ENCODE data around the gene CACNA2D1.
"Not testable (repeated sequence)": the region's sequence is repeated elsewhere in the genome, so short reads cannot be mapped to it uniquely, and the experiment has no call there.

Gene CACNA2D1

DNA sequence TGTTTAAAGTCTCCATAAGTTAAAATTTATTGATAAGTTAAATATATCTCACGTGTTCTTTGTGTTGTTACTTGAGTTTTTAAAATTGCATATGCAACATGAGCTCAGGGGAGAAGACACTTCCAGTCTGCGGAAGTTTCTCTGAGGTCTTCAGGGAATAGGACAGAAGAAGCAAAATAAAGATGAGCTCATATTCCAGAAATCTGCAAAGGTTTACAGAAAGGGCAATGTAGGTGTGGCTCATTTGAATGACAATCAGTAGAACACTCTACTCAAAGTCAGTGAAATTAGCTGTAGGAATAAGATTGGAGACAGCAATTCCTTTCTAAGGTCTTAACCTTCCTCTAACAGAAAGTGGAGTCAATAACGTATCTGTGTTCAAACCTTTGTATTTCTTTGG, 53.7 kb downstream of the CACNA2D1 start:
- H3K4me3 ChIP-seq (ENCODE audit: low read depth, low read length), result no peak overlapping the region
- DNase-seq (ENCODE audit: low read depth, low spot score), result no peak
- in situ Hi-C loops (cut with HindIII; ENCODE audit: low sequenced_read_pairs), result no loop called here
- TF ChIP-seq, protein P1, sequence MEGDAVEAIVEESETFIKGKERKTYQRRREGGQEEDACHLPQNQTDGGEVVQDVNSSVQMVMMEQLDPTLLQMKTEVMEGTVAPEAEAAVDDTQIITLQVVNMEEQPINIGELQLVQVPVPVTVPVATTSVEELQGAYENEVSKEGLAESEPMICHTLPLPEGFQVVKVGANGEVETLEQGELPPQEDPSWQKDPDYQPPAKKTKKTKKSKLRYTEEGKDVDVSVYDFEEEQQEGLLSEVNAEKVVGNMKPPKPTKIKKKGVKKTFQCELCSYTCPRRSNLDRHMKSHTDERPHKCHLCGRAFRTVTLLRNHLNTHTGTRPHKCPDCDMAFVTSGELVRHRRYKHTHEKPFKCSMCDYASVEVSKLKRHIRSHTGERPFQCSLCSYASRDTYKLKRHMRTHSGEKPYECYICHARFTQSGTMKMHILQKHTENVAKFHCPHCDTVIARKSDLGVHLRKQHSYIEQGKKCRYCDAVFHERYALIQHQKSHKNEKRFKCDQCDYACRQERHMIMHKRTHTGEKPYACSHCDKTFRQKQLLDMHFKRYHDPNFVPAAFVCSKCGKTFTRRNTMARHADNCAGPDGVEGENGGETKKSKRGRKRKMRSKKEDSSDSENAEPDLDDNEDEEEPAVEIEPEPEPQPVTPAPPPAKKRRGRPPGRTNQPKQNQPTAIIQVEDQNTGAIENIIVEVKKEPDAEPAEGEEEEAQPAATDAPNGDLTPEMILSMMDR (IDR thresholded peaks at IDR 0.05; ENCODE audit: low read depth, low read length), result no peak

DNA sequence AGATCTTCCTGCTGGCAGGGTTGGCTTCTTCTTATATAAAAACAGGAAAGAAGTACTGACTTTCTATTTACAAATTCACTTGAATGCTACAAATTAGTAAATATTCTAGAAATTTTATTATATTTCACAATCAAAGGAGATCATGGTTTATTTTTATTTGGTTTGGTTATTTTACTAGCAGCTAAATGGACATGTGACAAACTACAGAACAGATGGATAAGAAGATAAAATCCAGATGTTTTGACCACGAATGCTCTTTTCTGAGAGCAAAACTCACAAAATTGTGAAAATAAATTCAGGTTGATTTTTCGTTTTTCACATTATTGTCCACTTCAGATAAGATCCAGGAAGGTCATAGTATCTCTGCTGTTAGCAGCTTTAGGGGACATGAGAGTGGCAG, 55.4 kb downstream of the CACNA2D1 start:
- in situ Hi-C loops (cut with HindIII; ENCODE audit: low sequenced_read_pairs), result no loop called here
- DNase-seq (ENCODE audit: low read depth, low spot score), result no peak
- TF ChIP-seq, protein P1 (IDR thresholded peaks at IDR 0.05; ENCODE audit: low read depth, low read length), result no peak
- no peak overlapping the region for H3K4me3 ChIP-seq (ENCODE audit: low read depth, low read length)

DNA sequence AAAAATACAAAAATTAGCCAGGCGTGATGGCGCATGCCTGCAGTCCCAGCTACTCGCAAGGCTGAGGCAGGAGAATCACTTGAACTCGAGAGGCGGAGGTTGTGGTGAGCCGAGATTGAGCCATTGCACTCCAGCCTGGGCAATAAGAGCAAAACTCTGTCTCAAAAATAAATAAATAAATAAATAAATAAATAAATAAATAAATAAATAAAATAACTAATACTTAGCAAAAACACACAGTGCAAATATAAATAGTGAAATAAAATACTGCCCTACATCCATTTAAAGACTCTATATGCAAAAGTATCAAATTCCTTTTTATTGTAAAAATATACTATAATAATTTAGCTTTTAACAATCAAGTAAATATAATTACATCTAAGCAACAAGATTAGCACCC, 57.0 kb downstream of the CACNA2D1 start:
- DNase-seq (ENCODE audit: low read depth, low spot score); H3K4me3 ChIP-seq (ENCODE audit: low read depth, low read length); in situ Hi-C loops (cut with HindIII; ENCODE audit: low sequenced_read_pairs): not testable (repeated sequence)

DNA sequence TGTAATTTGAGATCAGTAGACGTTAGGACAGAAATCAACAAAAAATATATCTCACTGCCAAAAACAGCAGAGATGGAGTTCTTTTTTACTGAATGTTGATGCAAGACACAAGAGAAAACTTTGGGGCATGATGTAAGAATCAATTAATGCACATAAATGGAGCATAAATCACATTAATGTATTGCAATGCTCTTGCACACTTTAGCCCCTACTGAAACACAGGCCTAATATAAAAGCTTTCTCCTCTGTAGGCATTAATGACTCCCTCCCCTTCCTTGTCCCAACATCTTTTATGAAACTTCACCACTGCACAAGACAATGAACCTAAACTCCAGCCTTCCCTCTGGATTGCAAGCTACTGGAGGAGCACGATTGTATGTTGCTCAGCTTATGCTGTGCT, 58.8 kb downstream of the CACNA2D1 start:
- TF ChIP-seq, protein P1 (IDR thresholded peaks at IDR 0.05; ENCODE audit: low read depth, low read length), result no peak
- no peak for DNase-seq (ENCODE audit: low read depth, low spot score)
- in situ Hi-C loops (cut with HindIII; ENCODE audit: low sequenced_read_pairs), result no loop called here
- no peak overlapping the region for H3K4me3 ChIP-seq (ENCODE audit: low read depth, low read length)

DNA sequence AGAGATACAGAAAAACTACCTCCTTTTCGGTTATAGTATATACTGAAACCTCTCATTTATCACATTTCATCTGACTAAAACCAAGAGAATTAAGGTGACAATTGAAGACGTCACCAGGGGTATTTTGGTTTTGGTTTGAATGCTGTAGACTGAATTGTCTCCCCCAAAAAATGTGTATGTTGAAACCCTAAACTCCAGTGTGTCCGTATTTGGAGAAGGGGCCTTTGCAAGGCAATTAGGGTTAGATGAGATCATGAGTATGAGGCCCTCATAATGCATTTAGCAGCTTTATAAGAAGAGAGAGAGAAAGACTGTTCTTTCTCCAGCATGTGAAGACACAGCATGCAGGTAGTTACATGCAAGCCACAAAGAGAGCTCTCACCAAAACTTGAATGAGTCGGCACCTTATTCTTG, 59.5 kb downstream of the CACNA2D1 start:
- TF ChIP-seq, protein P1 (IDR thresholded peaks at IDR 0.05; ENCODE audit: low read depth, low read length), result no peak
- no peak for DNase-seq (ENCODE audit: low read depth, low spot score)
- in situ Hi-C loops (cut with HindIII; ENCODE audit: low sequenced_read_pairs), result no loop called here
- no peak overlapping the region for H3K4me3 ChIP-seq (ENCODE audit: low read depth, low read length)

DNA sequence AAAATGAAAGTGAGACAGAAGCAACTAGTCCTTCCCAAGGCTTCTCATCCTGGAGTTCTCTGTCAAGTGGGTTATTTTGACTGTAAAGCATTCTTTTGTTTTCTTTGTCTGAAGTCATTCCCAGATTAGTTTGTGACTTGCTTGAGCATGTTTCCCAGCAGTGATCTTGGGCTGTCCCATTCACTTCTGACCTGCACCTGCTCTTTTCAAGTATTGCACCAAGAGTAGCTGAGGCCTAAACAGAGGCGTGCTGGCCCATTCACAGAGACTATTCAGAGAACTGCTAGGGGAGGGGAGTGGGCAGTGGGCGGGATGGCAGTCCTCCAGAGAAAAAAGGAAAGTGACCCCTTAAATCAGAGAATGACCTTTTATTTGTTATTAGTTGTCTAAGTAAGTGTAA, 61.3 kb downstream of the CACNA2D1 start:
- TF ChIP-seq, protein P1 (IDR thresholded peaks at IDR 0.05; ENCODE audit: low read depth, low read length), result no peak
- DNase-seq (ENCODE audit: low read depth, low spot score), result no peak
- H3K4me3 ChIP-seq (ENCODE audit: low read depth, low read length), result no peak overlapping the region
- in situ Hi-C loops (cut with HindIII; ENCODE audit: low sequenced_read_pairs), result no loop called here

DNA sequence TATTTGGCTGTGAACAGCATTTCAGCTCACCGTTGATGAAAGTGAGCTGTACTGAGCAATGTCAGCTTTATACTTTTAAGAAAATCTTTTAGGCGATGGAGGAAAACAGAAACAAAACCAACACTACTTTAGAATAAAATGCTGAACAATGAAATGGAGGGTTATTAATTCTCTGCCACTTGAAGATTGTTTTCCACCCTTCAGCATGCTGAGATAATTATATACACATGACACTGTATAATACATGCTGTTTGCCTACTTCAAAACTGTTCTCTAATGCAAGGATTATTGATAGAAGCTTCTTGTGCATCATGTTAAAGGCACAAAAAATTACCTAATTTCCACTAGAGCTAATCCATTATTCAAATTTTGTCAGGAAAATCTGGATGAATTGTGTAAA, 66.8 kb downstream of the CACNA2D1 start:
- TF ChIP-seq, protein P1 (IDR thresholded peaks at IDR 0.05; ENCODE audit: low read depth, low read length), result no peak
- H3K4me3 ChIP-seq (ENCODE audit: low read depth, low read length), result no peak overlapping the region
- in situ Hi-C loops (cut with HindIII; ENCODE audit: low sequenced_read_pairs), result no loop called here
- DNase-seq (ENCODE audit: low read depth, low spot score), result no peak

Data from astrocyte of the spinal cord (primary cell).